UCSD-AML1 (cell line): ENCODE measurements around the gene ACTR6.
A peak's percentile ranks its signal among the peaks of the same experiment; 100 is the strongest.

Experiments
- DNase-seq: peaks from one replicate; lab custom pipeline; 2025; ENCODE audit not compliant: unreplicated experiment; lab: John Stamatoyannopoulos, UW

ACTR6 gene

GRCh38 chr12:100265732-100266584 is 65.3 kb downstream of the ACTR6 start:
- no peak for DNase-seq

- no peak for DNase-seq
These were observed 65.9 kb downstream of the ACTR6 start for GRCh38 chr12:100266585-100266834.

- peak; percentile 97 for DNase-seq
These were observed 66.4 kb downstream of the ACTR6 start, which contains the start of the genes DEPDC4 and SCYL2 for GRCh38 chr12:100266835-100267602. TSS of gene DEPDC4 (minus strand) at chr12:100267079. CDS start at chr12:100267076, 3 bp downstream. TSS of gene SCYL2 (plus strand) at chr12:100267177. CDS start at chr12:100282971, 15,794 bp downstream.

GRCh38 chr12:100267603-100268281 is 67.1 kb downstream of the ACTR6 start:
- no peak for DNase-seq

GRCh38 chr12:100268835-100269564 is 68.4 kb downstream of the ACTR6 start:
- DNase-seq, result no peak

GRCh38 chr12:100273782-100274181 is 73.2 kb downstream of the ACTR6 start:
- no peak for DNase-seq
